Measurements from ENCODE around the gene MGMT. TPM values are rescaled to one million over a fixed set of nuclear protein-coding genes. Genes with fewer than 3 reads are reported as not detected.

Gene MGMT
- polyA plus RNA-seq, 2 donors: 8.6 to 13.0 TPM

DNA sequence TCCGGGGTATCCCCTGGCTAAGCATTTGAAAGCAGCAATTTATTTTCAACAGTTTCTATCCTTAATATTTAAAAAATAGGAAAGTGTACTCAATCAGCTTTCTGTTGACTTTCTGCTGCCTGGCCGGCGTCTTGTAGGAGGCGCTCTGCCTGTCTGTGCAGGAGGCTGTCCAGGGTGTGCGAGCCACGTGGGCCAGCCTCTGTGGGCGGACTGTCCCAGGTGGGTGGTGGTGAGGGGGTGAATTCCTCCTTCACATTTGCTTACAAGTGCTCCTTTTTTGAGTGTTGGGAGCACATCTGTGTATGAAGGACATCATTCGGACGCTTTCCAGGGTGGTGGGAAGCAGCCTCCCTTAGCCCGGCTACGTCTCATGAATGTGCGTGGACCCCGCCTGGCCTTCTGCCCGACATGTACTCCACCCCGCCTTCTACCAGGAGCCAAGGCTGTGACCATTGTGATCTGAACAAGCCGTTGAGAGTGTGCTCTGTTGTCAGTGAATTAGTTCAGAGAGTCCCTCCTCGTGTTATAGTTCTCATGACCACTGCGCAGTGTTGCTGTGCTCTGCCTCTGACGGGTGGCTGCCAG is 114.9 kb downstream of the MGMT start:
- H3K9me3 ChIP-seq (ENCODE audit: control insufficient read depth in 2 of 2, insufficient read depth in 1 of 2, low read depth in 1 of 2, low read length in 1 of 2): peaks cover 6 to 11% of the 10 kb centered on the region in 2 donors
- no peak overlapping the region for H3K27ac ChIP-seq (ENCODE audit: low read depth in 2 of 2, low read length in 1 of 2)
- no peak overlapping the region for H3K4me3 ChIP-seq (ENCODE audit: low read depth in 1 of 2, low read length in 2 of 2)
- WGBS, 2 donors: 88 to 92% methylated on average over 19 of the region's 19 CpGs
- H3K27me3 ChIP-seq (ENCODE audit: control insufficient read depth in 1 of 2, insufficient read depth in 2 of 2, low read length in 2 of 2): no peaks in the 10 kb centered on the region
- H3K36me3 ChIP-seq (ENCODE audit: control insufficient read depth in 2 of 2, insufficient read depth in 2 of 2, low read length in 1 of 2): no peaks in the 10 kb centered on the region
- H3K4me1 ChIP-seq (ENCODE audit: control insufficient read depth in 2 of 2, insufficient read depth in 2 of 2, low read length in 1 of 2): no peaks in the 10 kb centered on the region

DNA sequence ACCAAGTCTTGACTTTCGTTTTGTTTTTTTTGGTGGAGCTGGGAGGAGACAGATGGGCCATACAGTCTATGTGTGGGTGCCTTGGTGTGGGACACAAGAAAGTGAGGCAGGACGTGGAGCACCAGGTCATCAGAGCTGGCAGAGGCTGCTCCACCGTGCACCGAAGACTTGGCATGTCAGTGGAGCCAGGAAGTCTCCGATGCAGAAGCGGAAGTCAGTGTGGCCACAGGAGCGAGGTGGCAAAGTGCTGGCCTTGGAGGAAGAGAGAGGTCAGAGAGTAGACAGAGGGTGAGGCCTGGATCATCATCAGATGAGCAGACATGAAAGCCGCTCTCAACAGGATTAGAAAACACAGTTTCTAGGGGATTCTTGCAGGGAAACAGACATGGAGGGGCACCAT is 116.8 kb downstream of the MGMT start:
- WGBS, 2 donors: 90 to 91% methylated on average over 8 of the region's 8 CpGs
- H3K9me3 ChIP-seq (ENCODE audit: control insufficient read depth in 2 of 2, insufficient read depth in 1 of 2, low read depth in 1 of 2, low read length in 1 of 2): peaks cover 6 to 16% of the 10 kb centered on the region in 2 donors
- H3K4me3 ChIP-seq (ENCODE audit: low read depth in 1 of 2, low read length in 2 of 2): no peak overlapping the region
- H3K4me1 ChIP-seq (ENCODE audit: control insufficient read depth in 2 of 2, insufficient read depth in 2 of 2, low read length in 1 of 2): no peaks in the 10 kb centered on the region
- no peaks in the 10 kb centered on the region for H3K36me3 ChIP-seq (ENCODE audit: control insufficient read depth in 2 of 2, insufficient read depth in 2 of 2, low read length in 1 of 2)
- H3K27ac ChIP-seq (ENCODE audit: low read depth in 2 of 2, low read length in 1 of 2): no peak overlapping the region
- H3K27me3 ChIP-seq (ENCODE audit: control insufficient read depth in 1 of 2, insufficient read depth in 2 of 2, low read length in 2 of 2): no peaks in the 10 kb centered on the region

DNA sequence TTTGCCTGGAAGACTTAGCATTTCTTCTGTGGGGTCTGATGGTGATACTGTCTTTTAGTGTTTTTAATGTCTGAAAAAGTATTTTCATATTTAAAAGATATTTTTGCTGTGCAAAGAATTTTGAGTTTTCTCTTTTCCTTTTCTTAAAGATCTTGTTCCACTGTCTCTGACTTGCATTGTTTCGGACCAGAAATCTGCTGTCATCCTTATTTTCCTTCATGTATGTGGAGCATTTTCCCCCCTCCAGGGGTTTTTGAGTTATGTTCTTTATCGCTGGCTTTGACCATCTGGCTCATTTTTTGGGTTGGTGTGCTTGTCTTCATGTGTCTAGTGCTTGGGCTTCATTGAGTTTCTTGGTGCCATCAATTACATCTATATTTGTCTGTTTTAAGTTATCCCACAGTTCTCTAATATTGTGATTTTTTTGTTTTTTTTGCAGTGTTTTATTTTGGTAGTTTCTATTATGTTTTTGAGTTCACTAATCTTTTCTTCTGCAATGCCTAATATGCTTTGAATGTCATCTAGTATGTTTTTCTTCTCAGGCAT is 119.9 kb downstream of the MGMT start:
- 96 to 98% methylated on average over 2 of the region's 2 CpGs for WGBS, 2 donors
- Histone ChIP-seq H3K4me1 (ENCODE audit: control insufficient read depth in 2 of 2, insufficient read depth in 2 of 2, low read length in 1 of 2) (no peaks in the 10 kb centered on the region), H3K27ac (ENCODE audit: low read depth in 2 of 2, low read length in 1 of 2) (no peak overlapping the region), H3K9me3 (ENCODE audit: control insufficient read depth in 2 of 2, insufficient read depth in 1 of 2, low read depth in 1 of 2, low read length in 1 of 2) (peaks cover 3 to 22% of the 10 kb centered on the region in 2 donors), H3K27me3 (ENCODE audit: control insufficient read depth in 1 of 2, insufficient read depth in 2 of 2, low read length in 2 of 2) (no peaks in the 10 kb centered on the region), H3K4me3 (ENCODE audit: low read depth in 1 of 2, low read length in 2 of 2) (no peak overlapping the region), H3K36me3 (ENCODE audit: control insufficient read depth in 2 of 2, insufficient read depth in 2 of 2, low read length in 1 of 2) (peaks cover 0 to 5% of the 10 kb centered on the region in 2 donors)

DNA sequence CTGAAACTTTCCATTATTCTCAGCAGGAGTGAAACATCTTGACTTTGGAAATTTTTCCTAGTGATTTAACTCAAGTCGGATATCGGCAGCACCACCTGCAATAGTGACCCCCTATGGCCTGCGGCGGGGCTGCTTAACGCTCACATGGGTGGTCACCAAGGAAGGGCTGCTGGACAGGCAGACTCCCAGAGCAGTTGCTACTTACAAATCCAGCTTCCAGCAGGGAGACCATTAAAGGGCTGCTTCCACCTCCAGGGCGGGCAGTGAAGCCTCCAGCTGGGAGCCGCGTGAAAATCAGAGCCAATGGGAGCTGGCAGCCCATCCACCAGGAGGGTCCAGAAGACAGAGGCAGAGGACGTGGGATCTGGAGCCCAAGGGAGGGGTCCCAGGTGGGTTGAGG is 122.5 kb downstream of the MGMT start:
- peaks cover 0 to 5% of the 10 kb centered on the region in 2 donors for H3K36me3 ChIP-seq (ENCODE audit: control insufficient read depth in 2 of 2, insufficient read depth in 2 of 2, low read length in 1 of 2)
- 95 to 96% methylated on average over 9 of the region's 9 CpGs for WGBS, 2 donors
- no peaks in the 10 kb centered on the region for H3K4me1 ChIP-seq (ENCODE audit: control insufficient read depth in 2 of 2, insufficient read depth in 2 of 2, low read length in 1 of 2)
- no peak overlapping the region for H3K27ac ChIP-seq (ENCODE audit: low read depth in 2 of 2, low read length in 1 of 2)
- peaks cover 3 to 23% of the 10 kb centered on the region in 2 donors for H3K9me3 ChIP-seq (ENCODE audit: control insufficient read depth in 2 of 2, insufficient read depth in 1 of 2, low read depth in 1 of 2, low read length in 1 of 2)
- no peaks in the 10 kb centered on the region for H3K27me3 ChIP-seq (ENCODE audit: control insufficient read depth in 1 of 2, insufficient read depth in 2 of 2, low read length in 2 of 2)
- H3K4me3 ChIP-seq (ENCODE audit: low read depth in 1 of 2, low read length in 2 of 2): no peak overlapping the region

DNA sequence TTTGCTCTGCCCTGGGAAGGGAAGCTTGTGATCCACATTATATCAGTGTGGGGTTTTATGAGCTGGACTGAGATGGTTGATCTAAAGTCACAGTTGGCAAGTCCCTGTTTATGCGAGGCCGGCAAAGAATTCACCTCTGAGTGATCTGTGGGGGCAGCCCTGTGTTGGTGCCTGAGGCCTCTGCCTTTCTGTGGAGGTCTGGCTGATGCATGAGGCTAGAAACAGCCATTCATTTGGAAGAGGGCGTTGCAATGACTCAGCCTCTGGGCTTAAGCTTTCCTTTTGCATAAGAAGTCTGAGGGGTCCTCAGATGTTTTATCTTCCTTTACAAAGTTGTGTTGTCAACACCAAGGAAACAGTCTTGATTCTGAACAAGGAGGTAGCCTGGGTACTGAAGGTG is 126.9 kb downstream of the MGMT start:
- Histone ChIP-seq H3K27me3 (ENCODE audit: control insufficient read depth in 1 of 2, insufficient read depth in 2 of 2, low read length in 2 of 2) (no peaks in the 10 kb centered on the region), H3K36me3 (ENCODE audit: control insufficient read depth in 2 of 2, insufficient read depth in 2 of 2, low read length in 1 of 2) (peaks cover 0 to 8% of the 10 kb centered on the region in 2 donors), H3K4me1 (ENCODE audit: control insufficient read depth in 2 of 2, insufficient read depth in 2 of 2, low read length in 1 of 2) (no peaks in the 10 kb centered on the region), H3K27ac (ENCODE audit: low read depth in 2 of 2, low read length in 1 of 2) (no peak overlapping the region), H3K9me3 (ENCODE audit: control insufficient read depth in 2 of 2, insufficient read depth in 1 of 2, low read depth in 1 of 2, low read length in 1 of 2) (peaks cover 3 to 21% of the 10 kb centered on the region in 2 donors), H3K4me3 (ENCODE audit: low read depth in 1 of 2, low read length in 2 of 2) (no peak overlapping the region)
- 86 to 89% methylated on average over 3 of the region's 3 CpGs for WGBS, 2 donors

DNA sequence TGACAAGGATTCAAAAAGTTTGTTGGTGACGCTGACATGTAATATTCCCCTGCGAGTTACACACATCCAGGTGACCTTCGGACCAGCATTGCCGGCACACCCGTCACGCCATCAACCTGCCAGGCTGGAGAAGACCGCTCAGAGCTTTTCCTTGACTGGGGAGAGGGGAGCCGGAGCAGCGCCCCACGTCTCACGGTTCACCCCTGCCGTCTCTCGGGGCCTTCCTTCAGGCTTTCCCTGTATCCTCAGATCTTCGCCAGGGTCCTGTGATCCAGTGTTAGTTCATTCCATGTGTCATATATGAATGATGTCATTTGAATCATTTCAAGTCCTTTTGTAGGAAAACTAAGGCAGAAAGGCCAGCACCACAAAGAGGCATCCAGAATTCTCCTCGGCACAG is 127.8 kb downstream of the MGMT start:
- no peaks in the 10 kb centered on the region for H3K4me1 ChIP-seq (ENCODE audit: control insufficient read depth in 2 of 2, insufficient read depth in 2 of 2, low read length in 1 of 2)
- no peak overlapping the region for H3K27ac ChIP-seq (ENCODE audit: low read depth in 2 of 2, low read length in 1 of 2)
- H3K4me3 ChIP-seq (ENCODE audit: low read depth in 1 of 2, low read length in 2 of 2): no peak overlapping the region
- H3K27me3 ChIP-seq (ENCODE audit: control insufficient read depth in 1 of 2, insufficient read depth in 2 of 2, low read length in 2 of 2): no peaks in the 10 kb centered on the region
- H3K36me3 ChIP-seq (ENCODE audit: control insufficient read depth in 2 of 2, insufficient read depth in 2 of 2, low read length in 1 of 2): peaks cover 0 to 3% of the 10 kb centered on the region in 2 donors
- 93 to 98% methylated on average over 15 of the region's 15 CpGs for WGBS, 2 donors
- peaks cover 0 to 18% of the 10 kb centered on the region in 2 donors for H3K9me3 ChIP-seq (ENCODE audit: control insufficient read depth in 2 of 2, insufficient read depth in 1 of 2, low read depth in 1 of 2, low read length in 1 of 2)

DNA sequence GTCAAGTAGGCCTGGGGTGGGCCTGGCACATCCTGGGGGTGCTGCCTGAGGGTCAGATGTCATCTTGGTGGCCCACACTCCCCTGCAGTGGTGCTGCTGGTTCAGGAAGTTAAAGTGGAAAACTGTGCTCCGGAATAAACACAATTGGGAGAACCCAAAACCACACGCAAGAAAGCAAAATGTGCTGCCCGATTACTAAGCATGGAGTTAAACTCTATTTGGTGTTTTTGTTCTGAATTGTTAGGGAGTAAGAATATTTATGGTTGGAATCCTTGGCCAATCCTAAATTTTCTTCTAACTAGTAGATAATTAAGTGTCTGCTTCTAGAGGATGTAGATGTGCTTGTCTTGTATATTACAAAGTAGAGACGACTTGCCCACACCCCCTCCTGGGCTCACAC is 131.4 kb downstream of the MGMT start:
- H3K27ac ChIP-seq (ENCODE audit: low read depth in 2 of 2, low read length in 1 of 2): no peak overlapping the region
- no peak overlapping the region for H3K4me3 ChIP-seq (ENCODE audit: low read depth in 1 of 2, low read length in 2 of 2)
- peaks cover 0 to 3% of the 10 kb centered on the region in 2 donors for H3K36me3 ChIP-seq (ENCODE audit: control insufficient read depth in 2 of 2, insufficient read depth in 2 of 2, low read length in 1 of 2)
- WGBS, 2 donors: 96% methylated on average over 4 of the region's 4 CpGs
- peaks cover 0 to 5% of the 10 kb centered on the region in 2 donors for H3K9me3 ChIP-seq (ENCODE audit: control insufficient read depth in 2 of 2, insufficient read depth in 1 of 2, low read depth in 1 of 2, low read length in 1 of 2)
- H3K27me3 ChIP-seq (ENCODE audit: control insufficient read depth in 1 of 2, insufficient read depth in 2 of 2, low read length in 2 of 2): no peaks in the 10 kb centered on the region
- no peaks in the 10 kb centered on the region for H3K4me1 ChIP-seq (ENCODE audit: control insufficient read depth in 2 of 2, insufficient read depth in 2 of 2, low read length in 1 of 2)

DNA sequence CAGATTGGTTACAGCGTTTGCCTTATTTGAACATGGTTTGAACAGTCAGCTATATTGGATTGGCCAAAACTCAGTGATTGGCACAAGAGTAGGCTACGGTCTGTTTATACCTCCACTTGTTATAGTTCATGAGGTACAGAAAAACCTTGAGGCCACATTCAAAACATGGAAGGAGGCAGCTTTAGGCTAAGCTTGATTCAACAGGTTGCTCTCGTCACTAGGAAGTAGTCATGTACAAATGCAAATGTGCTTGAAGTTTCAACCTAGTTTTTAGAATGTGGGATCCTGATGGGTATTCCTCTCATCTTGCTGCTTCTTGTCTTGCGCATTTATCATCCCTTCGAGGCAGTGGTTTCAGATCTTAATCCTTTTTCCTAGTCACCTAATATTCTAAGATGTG is 132.1 kb downstream of the MGMT start:
- Histone ChIP-seq H3K9me3 (ENCODE audit: control insufficient read depth in 2 of 2, insufficient read depth in 1 of 2, low read depth in 1 of 2, low read length in 1 of 2) (peaks cover 0 to 5% of the 10 kb centered on the region in 2 donors), H3K4me3 (ENCODE audit: low read depth in 1 of 2, low read length in 2 of 2) (no peak overlapping the region), H3K4me1 (ENCODE audit: control insufficient read depth in 2 of 2, insufficient read depth in 2 of 2, low read length in 1 of 2) (no peaks in the 10 kb centered on the region), H3K36me3 (ENCODE audit: control insufficient read depth in 2 of 2, insufficient read depth in 2 of 2, low read length in 1 of 2) (peaks cover 0 to 3% of the 10 kb centered on the region in 2 donors), H3K27me3 (ENCODE audit: control insufficient read depth in 1 of 2, insufficient read depth in 2 of 2, low read length in 2 of 2) (no peaks in the 10 kb centered on the region), H3K27ac (ENCODE audit: low read depth in 2 of 2, low read length in 1 of 2) (no peak overlapping the region)
- WGBS, 2 donors: 94 to 97% methylated on average over 5 of the region's 5 CpGs

DNA sequence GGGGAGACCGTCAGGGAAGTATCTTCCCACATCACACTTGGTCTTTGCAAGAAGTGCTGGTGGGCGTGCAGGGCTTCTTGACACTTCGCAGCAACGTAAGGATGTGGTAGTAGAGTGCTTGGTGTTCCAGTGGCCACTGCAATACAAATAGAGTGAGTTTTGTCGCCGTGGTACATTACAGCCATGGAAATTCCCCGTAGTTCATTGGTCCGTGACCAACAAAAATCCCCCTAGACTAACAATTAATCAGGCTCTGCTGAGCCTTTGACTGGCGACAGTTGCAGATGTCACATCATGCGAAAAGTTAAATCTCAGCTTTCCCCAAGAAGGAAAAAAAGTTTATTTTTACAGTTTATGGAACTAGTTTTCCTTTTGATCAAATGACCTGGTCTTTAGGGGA is 134.7 kb downstream of the MGMT start:
- H3K27ac ChIP-seq (ENCODE audit: low read depth in 2 of 2, low read length in 1 of 2): no peak overlapping the region
- no peaks in the 10 kb centered on the region for H3K9me3 ChIP-seq (ENCODE audit: control insufficient read depth in 2 of 2, insufficient read depth in 1 of 2, low read depth in 1 of 2, low read length in 1 of 2)
- H3K27me3 ChIP-seq (ENCODE audit: control insufficient read depth in 1 of 2, insufficient read depth in 2 of 2, low read length in 2 of 2): no peaks in the 10 kb centered on the region
- no peaks in the 10 kb centered on the region for H3K4me1 ChIP-seq (ENCODE audit: control insufficient read depth in 2 of 2, insufficient read depth in 2 of 2, low read length in 1 of 2)
- 87% methylated on average over 10 of the region's 10 CpGs for whole genome bisulfite sequencing, 2 donors
- no peaks in the 10 kb centered on the region for H3K36me3 ChIP-seq (ENCODE audit: control insufficient read depth in 2 of 2, insufficient read depth in 2 of 2, low read length in 1 of 2)
- H3K4me3 ChIP-seq (ENCODE audit: low read depth in 1 of 2, low read length in 2 of 2): no peak overlapping the region

DNA sequence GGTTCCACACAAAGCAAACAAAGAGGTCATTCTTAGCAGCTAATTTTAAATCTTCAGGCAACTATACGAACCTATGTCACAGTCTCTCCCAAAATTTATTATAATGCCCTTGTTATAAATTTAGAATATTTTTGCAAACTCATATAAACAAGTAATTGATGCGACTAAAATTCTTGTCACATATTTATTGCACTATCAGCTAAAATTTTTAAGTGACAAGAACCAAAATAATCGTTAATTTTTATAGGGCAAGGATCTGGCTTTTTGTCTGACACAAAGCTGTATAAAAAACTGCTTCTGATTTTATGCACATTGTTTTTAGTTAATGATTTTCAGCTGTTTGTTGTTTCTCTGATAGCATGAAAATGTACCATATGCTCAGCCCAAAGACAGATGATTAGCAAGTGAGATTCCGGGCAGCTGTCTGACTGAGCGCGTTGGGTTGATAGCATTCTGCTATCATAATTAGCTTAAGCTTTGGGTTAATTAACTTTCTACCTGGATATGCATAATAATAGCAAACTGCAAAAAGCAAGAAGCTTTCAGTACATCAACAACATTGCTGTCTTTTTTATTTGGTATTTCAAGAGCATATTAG is 136.0 kb downstream of the MGMT start:
- Histone ChIP-seq H3K27me3 (ENCODE audit: control insufficient read depth in 1 of 2, insufficient read depth in 2 of 2, low read length in 2 of 2) (no peaks in the 10 kb centered on the region), H3K4me3 (ENCODE audit: low read depth in 1 of 2, low read length in 2 of 2) (no peak overlapping the region), H3K9me3 (ENCODE audit: control insufficient read depth in 2 of 2, insufficient read depth in 1 of 2, low read depth in 1 of 2, low read length in 1 of 2) (no peaks in the 10 kb centered on the region), H3K27ac (ENCODE audit: low read depth in 2 of 2, low read length in 1 of 2) (no peak overlapping the region), H3K36me3 (ENCODE audit: control insufficient read depth in 2 of 2, insufficient read depth in 2 of 2, low read length in 1 of 2) (no peaks in the 10 kb centered on the region), H3K4me1 (ENCODE audit: control insufficient read depth in 2 of 2, insufficient read depth in 2 of 2, low read length in 1 of 2) (no peaks in the 10 kb centered on the region)
- WGBS, 2 donors: 80 to 86% methylated on average over 6 of the region's 6 CpGs

Data from esophagus (tissue), 2 donors.